ENCODE results near the gene RNF220. TPM values are rescaled to one million over a fixed set of nuclear protein-coding genes. Genes with fewer than 3 reads are reported as not detected.
A peak's percentile ranks its signal among the peaks of the same experiment; 100 is the strongest.

Gene RNF220
- total RNA-seq, 1 donor from 2014 or later = 102 TPM

- H3K9me3 Mint-ChIP-seq = no peaks in the 10 kb centered on the region
- no peaks in the 10 kb centered on the region for H3K36me3 Mint-ChIP-seq (ENCODE audit: low read depth)
- no peak overlapping the region for H3K4me3 Mint-ChIP-seq
- no peak overlapping the region for H3K27ac Mint-ChIP-seq
- no peaks in the 10 kb centered on the region for H3K4me1 Mint-ChIP-seq
- peaks cover 23% of the 10 kb centered on the region for H3K27me3 Mint-ChIP-seq
- DNase-seq = no peak
- intact Hi-C loops (cut with micrococcal nuclease) = no loop called here
These were observed 28.2 kb downstream of the RNF220 start for GRCh38 chr1:44433209-44433608.

- intact Hi-C loops (cut with micrococcal nuclease) = no loop called here
- Mint-ChIP-seq H3K9me3 (no peaks in the 10 kb centered on the region), H3K27ac (no peak overlapping the region), H3K36me3 (ENCODE audit: low read depth) (no peaks in the 10 kb centered on the region), H3K4me1 (no peaks in the 10 kb centered on the region), H3K27me3 (peaks cover 22% of the 10 kb centered on the region), H3K4me3 (no peak overlapping the region)
- no peak for DNase-seq
These were observed 31.5 kb downstream of the RNF220 start for GRCh38 chr1:44436401-44437106.

- no peaks in the 10 kb centered on the region for H3K9me3 Mint-ChIP-seq
- H3K4me1 Mint-ChIP-seq = no peaks in the 10 kb centered on the region
These were observed 32.2 kb downstream of the RNF220 start for GRCh38 chr1:44437107-44437716.

GRCh38 chr1:44442791-44443190 is 37.7 kb downstream of the RNF220 start:
- no peaks in the 10 kb centered on the region for H3K4me1 Mint-ChIP-seq
- H3K9me3 Mint-ChIP-seq = no peaks in the 10 kb centered on the region
- H3K36me3 Mint-ChIP-seq (ENCODE audit: low read depth) = no peaks in the 10 kb centered on the region
- H3K27ac Mint-ChIP-seq = no peak overlapping the region
- peaks cover 37% of the 10 kb centered on the region for H3K27me3 Mint-ChIP-seq
- DNase-seq = no peak
- intact Hi-C loops (cut with micrococcal nuclease) = no loop called here
- H3K4me3 Mint-ChIP-seq = no peak overlapping the region

More at GRCh38 chr1:44437107-44437716, 32.2 kb downstream of the RNF220 start:
- intact Hi-C loops (cut with micrococcal nuclease) = no loop called here
- Mint-ChIP-seq H3K27me3 (peaks cover 23% of the 10 kb centered on the region), H3K27ac (no peak overlapping the region), H3K36me3 (ENCODE audit: low read depth) (no peaks in the 10 kb centered on the region), H3K4me3 (no peak overlapping the region)
- no peak for DNase-seq

- H3K4me1 Mint-ChIP-seq = no peaks in the 10 kb centered on the region
- H3K36me3 Mint-ChIP-seq (ENCODE audit: low read depth) = no peaks in the 10 kb centered on the region
- no peaks in the 10 kb centered on the region for H3K9me3 Mint-ChIP-seq
- no peak overlapping the region for H3K4me3 Mint-ChIP-seq
- no peak overlapping the region for H3K27ac Mint-ChIP-seq
- H3K27me3 Mint-ChIP-seq = peaks cover 21% of the 10 kb centered on the region
- DNase-seq = no peak
- intact Hi-C loops (cut with micrococcal nuclease) = no loop called here
These were observed 42.2 kb downstream of the RNF220 start for GRCh38 chr1:44447051-44447810.

GRCh38 chr1:44453798-44454349 is 48.8 kb downstream of the RNF220 start:
- DNase-seq = no peak
- H3K4me1 Mint-ChIP-seq = no peaks in the 10 kb centered on the region
- H3K27ac Mint-ChIP-seq = no peak overlapping the region
- peaks cover 36% of the 10 kb centered on the region for H3K27me3 Mint-ChIP-seq
- intact Hi-C loops (cut with micrococcal nuclease) = no loop called here
- no peak overlapping the region for H3K4me3 Mint-ChIP-seq
- H3K36me3 Mint-ChIP-seq (ENCODE audit: low read depth) = no peaks in the 10 kb centered on the region
- H3K9me3 Mint-ChIP-seq = peaks cover 4% of the 10 kb centered on the region

- Mint-ChIP-seq H3K4me1 (no peaks in the 10 kb centered on the region), H3K9me3 (peaks cover 4% of the 10 kb centered on the region), H3K4me3 (no peak overlapping the region), H3K27ac (no peak overlapping the region), H3K36me3 (ENCODE audit: low read depth) (no peaks in the 10 kb centered on the region), H3K27me3 (peaks cover 40% of the 10 kb centered on the region)
- intact Hi-C loops (cut with micrococcal nuclease) = no loop called here
- no peak for DNase-seq
These were observed 49.6 kb downstream of the RNF220 start for GRCh38 chr1:44454704-44455103.

GRCh38 chr1:44460107-44460882 is 55.2 kb downstream of the RNF220 start:
- Mint-ChIP-seq H3K27me3 (peaks cover 39% of the 10 kb centered on the region), H3K4me1 (no peaks in the 10 kb centered on the region), H3K36me3 (ENCODE audit: low read depth) (no peaks in the 10 kb centered on the region), H3K4me3 (no peak overlapping the region), H3K9me3 (peaks cover under 1% of the 10 kb centered on the region), H3K27ac (no peak overlapping the region)
- intact Hi-C loops (cut with micrococcal nuclease) = no loop called here
- no peak for DNase-seq

- Mint-ChIP-seq H3K4me3 (no peak overlapping the region), H3K27me3 (peaks cover 22% of the 10 kb centered on the region), H3K4me1 (no peaks in the 10 kb centered on the region), H3K9me3 (no peaks in the 10 kb centered on the region), H3K36me3 (ENCODE audit: low read depth) (no peaks in the 10 kb centered on the region), H3K27ac (no peak overlapping the region)
- DNase-seq = no peak
- intact Hi-C loops (cut with micrococcal nuclease) = no loop called here
These were observed 59.3 kb downstream of the RNF220 start for GRCh38 chr1:44464361-44464760.

- Mint-ChIP-seq H3K36me3 (ENCODE audit: low read depth) (no peaks in the 10 kb centered on the region), H3K27ac (no peak overlapping the region), H3K27me3 (peaks cover 19% of the 10 kb centered on the region), H3K9me3 (no peaks in the 10 kb centered on the region), H3K4me1 (peaks cover 3% of the 10 kb centered on the region), H3K4me3 (no peak overlapping the region)
- intact Hi-C loops (cut with micrococcal nuclease) = no loop called here
- no peak for DNase-seq
These were observed 62.5 kb downstream of the RNF220 start for GRCh38 chr1:44467566-44467965.

- Mint-ChIP-seq H3K4me3 (no peak overlapping the region), H3K27me3 (peaks cover 8% of the 10 kb centered on the region), H3K36me3 (ENCODE audit: low read depth) (no peaks in the 10 kb centered on the region), H3K27ac (no peak overlapping the region), H3K4me1 (peaks cover 9% of the 10 kb centered on the region), H3K9me3 (no peaks in the 10 kb centered on the region)
- no peak for DNase-seq
- intact Hi-C loops (cut with micrococcal nuclease) = no loop called here
These were observed 66.9 kb downstream of the RNF220 start for GRCh38 chr1:44471911-44472453.

GRCh38 chr1:44472620-44473525 is 67.8 kb downstream of the RNF220 start:
- Mint-ChIP-seq H3K27me3 (peaks cover 8% of the 10 kb centered on the region), H3K4me1 (peaks cover 9% of the 10 kb centered on the region), H3K4me3 (peak overlapping the region; percentile 52), H3K36me3 (ENCODE audit: low read depth) (no peaks in the 10 kb centered on the region), H3K9me3 (no peaks in the 10 kb centered on the region), H3K27ac (no peak overlapping the region)
- intact Hi-C loops (cut with micrococcal nuclease) = no loop called here
- peak; percentile 57 for DNase-seq

Measured in activated CD4-positive, alpha-beta T cell treated with anti-CD3 and anti-CD28 coated beads, Interleukin-2, amount 10 ng/mL, durations not matched to agents 24 days and 14 days (primary cell).